ENCODE data around the gene DPEP1.

DPEP1 gene

GRCh38 chr16:89687092-89687940, 73.9 kb downstream of the DPEP1 start:
- no peak for DNase-seq (ENCODE audit: low read depth)
